Measurements from ENCODE around the gene TGFB2. TPM values are rescaled to one million over a fixed set of nuclear protein-coding genes. Genes with fewer than 3 reads are reported as not detected.

Gene TGFB2
- total RNA-seq, 4 donors from 2014 or later = 0.40 to 1.9 (median 0.57) TPM

DNA sequence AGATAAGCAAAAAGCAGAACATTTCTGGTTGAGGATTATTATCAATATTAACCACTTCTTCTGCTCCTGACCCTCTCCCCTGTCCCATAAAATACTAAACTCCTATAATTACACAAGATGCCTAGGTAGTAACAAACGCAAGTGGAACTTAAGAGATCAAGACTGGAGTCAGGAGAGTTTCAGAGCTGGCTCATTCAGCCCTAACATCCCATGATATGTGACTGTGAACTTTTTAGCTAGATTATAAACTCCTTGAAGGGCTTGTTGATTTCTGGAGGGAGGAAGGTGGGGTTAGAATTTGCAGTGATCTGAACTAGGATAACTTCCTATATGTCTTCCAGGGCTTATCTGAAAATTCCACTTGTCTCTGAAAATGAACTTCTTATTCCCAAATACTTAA is 130.6 kb downstream of the TGFB2 start:
- Histone ChIP-seq H3K4me1 (peaks cover 0 to 11% (median 0%) of the 10 kb centered on the region in 3 donors), H3K4me3 (no peak overlapping the region), H3K27ac (no peak overlapping the region), H3K9me3 (no peaks in the 10 kb centered on the region), H3K36me3 (no peaks in the 10 kb centered on the region), H3K27me3 (no peaks in the 10 kb centered on the region)
- WGBS, 2 donors = 71 to 75% methylated on average over 1 of the region's 1 CpG
- DNase-seq = no peak
- TF ChIP-seq CTCF (IDR thresholded peaks at IDR 0.05) (no peak), POLR2A (IDR thresholded peaks at IDR 0.05) (no peak)
- intact Hi-C loops (cut with DNase I) = no loop called here

- DNase-seq = no peak
- no peak overlapping the region for H3K4me3 ChIP-seq
- H3K4me1 ChIP-seq = peaks cover 0 to 18% (median 0%) of the 10 kb centered on the region in 3 donors
- no peak overlapping the region for H3K27ac ChIP-seq
- TF ChIP-seq CTCF (IDR thresholded peaks at IDR 0.05) = no peak
- TF ChIP-seq POLR2A (IDR thresholded peaks at IDR 0.05) = no peak
- H3K9me3 ChIP-seq = no peaks in the 10 kb centered on the region
- 49% methylated on average over 3 of the region's 3 CpGs for WGBS, 2 donors
- intact Hi-C loops (cut with DNase I) = no loop called here
- H3K27me3 ChIP-seq = no peaks in the 10 kb centered on the region
- H3K36me3 ChIP-seq = no peaks in the 10 kb centered on the region
Observed at GRCh38 chr1:218476385-218476784, 131.2 kb downstream of the TGFB2 start.

DNA sequence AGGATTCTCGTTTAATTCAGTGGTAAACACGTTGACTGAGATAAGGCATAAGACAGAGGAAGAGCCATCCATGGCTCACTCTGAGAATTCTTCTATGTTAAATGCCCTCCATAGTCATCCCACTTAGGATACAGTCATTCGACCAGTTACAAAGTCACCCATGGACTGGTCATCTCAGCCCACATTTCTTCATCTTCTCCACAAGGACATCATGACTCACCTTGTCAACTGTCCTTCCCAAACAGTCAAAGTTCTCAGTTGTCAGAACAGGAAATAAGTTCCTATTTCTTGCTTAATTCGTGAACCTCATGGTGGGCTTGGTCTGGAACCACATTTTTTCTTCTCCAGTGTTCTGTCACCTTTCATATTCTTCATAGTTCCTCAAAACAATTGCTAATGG is 133.2 kb downstream of the TGFB2 start:
- Histone ChIP-seq H3K4me1 (peaks cover 0 to 21% (median 0%) of the 10 kb centered on the region in 3 donors), H3K36me3 (no peaks in the 10 kb centered on the region), H3K27ac (no peak overlapping the region), H3K27me3 (no peaks in the 10 kb centered on the region), H3K4me3 (no peak overlapping the region), H3K9me3 (no peaks in the 10 kb centered on the region)
- 78 to 85% methylated on average over 4 of the region's 4 CpGs for WGBS, 2 donors
- no peak for DNase-seq
- TF ChIP-seq CTCF (IDR thresholded peaks at IDR 0.05) (no peak), POLR2A (IDR thresholded peaks at IDR 0.05) (no peak)
- intact Hi-C loops (cut with DNase I) = no loop called here

DNA sequence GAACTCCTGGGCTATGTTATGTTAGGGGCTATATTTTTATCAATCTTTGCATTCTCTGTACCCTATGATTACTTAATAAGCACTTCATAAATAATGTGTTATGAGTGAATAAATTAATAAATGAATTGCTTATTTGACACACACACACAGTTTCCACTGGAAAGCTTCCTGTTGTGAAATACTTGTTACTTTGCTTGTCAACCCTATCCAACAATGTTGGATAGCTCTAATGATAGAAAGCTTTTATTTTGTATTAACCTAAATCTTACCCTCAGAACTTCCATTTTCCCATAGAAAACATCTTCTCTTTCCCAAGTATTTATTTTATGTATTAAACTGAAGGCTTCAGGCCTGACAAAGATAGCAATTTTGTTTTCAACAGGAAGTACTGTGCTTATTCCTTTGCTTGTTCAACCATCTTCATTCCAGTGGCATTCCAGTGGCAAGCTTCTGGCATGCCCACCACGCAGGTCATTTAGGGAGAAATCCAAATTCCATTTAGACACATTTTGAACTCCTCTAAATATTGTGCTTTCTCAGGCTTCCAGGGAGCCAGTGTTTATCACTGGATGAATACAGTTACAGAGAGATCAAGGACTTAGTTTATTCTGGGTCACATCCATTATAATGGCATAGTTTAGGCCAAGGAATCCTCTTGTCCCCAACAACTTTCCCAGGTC is 134.4 kb downstream of the TGFB2 start:
- Histone ChIP-seq H3K27ac (peak overlapping the region; percentile 5 to 71 (median 56)), H3K9me3 (no peaks in the 10 kb centered on the region), H3K4me3 (no peak overlapping the region), H3K36me3 (no peaks in the 10 kb centered on the region), H3K4me1 (peaks cover 0 to 21% (median 0%) of the 10 kb centered on the region in 3 donors), H3K27me3 (no peaks in the 10 kb centered on the region)
- no peak for DNase-seq
- WGBS, 2 donors = 47 to 53% methylated on average over 1 of the region's 1 CpG
- TF ChIP-seq CTCF (IDR thresholded peaks at IDR 0.05) (no peak), POLR2A (IDR thresholded peaks at IDR 0.05) (no peak)
- intact Hi-C loops (cut with DNase I) = no loop called here

DNA sequence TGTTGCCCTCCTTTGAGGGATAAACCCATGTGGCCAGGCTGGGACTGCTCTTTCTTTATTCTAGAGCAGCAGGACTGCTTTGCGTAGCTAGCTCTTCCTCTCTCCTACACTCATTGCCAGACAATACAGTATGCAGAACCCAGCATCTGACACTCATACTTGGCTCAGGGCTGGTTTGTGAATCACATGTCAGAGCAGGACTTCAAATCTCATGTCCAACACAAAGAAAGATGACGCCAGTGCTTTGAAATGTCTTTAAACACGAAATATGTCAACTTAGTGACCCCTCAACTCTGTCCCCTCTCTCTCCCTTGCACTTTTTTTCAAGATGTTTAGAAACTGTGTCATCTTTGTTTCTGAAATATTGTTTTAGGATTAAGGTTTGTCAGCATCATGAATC is 135.0 kb downstream of the TGFB2 start:
- no peak for DNase-seq
- TF ChIP-seq POLR2A (IDR thresholded peaks at IDR 0.05) = no peak
- no peak for TF ChIP-seq CTCF (IDR thresholded peaks at IDR 0.05)
- WGBS, 2 donors = 28 to 55% methylated on average over 3 of the region's 3 CpGs
- Histone ChIP-seq H3K4me1 (peaks cover 0 to 21% (median 0%) of the 10 kb centered on the region in 3 donors), H3K9me3 (no peaks in the 10 kb centered on the region), H3K4me3 (no peak overlapping the region), H3K27me3 (no peaks in the 10 kb centered on the region), H3K36me3 (no peaks in the 10 kb centered on the region), H3K27ac (peak overlapping the region; percentile 5 to 71 (median 56))
- intact Hi-C loops (cut with DNase I) = no loop called here
